ENCODE data around the gene CALML5.

Gene CALML5

GRCh38 chr10:5500910-5501309, 1.5 kb upstream of the CALML5 start:
- no peaks in the 10 kb centered on the region for H3K27me3 ChIP-seq (ENCODE audit: low read length)
- H3F3A ChIP-seq (ENCODE audit: insufficient read depth), result no peaks in the 10 kb centered on the region
- no peak overlapping the region for H3K4me2 ChIP-seq (ENCODE audit: low read depth, low read length, poor library complexity, severe bottlenecking)
- no peaks in the 10 kb centered on the region for H3K36me3 ChIP-seq (ENCODE audit: low read length)
- no peak overlapping the region for H2AFZ ChIP-seq (ENCODE audit: low read depth, low read length, severe bottlenecking)
- H3K9me2 ChIP-seq (replicated peaks; ENCODE audit: insufficient read depth, low read length), result no peaks in the 10 kb centered on the region
- no peak overlapping the region for H3K4me3 ChIP-seq (ENCODE audit: insufficient read depth, low read length, poor library complexity, severe bottlenecking)
- H4K20me1 ChIP-seq (ENCODE audit: low read depth, low read length), result no peaks in the 10 kb centered on the region
- no peaks in the 10 kb centered on the region for H3K79me2 ChIP-seq (ENCODE audit: insufficient read depth, low read length)
- H3K9me3 ChIP-seq (ENCODE audit: insufficient read depth, low read length), result no peaks in the 10 kb centered on the region
- no peak for TF ChIP-seq EZH2phosphoT487 (conservative IDR thresholded peaks at IDR 0.05; ENCODE audit: low read length)
- no peak for TF ChIP-seq CTCF (IDR thresholded peaks at IDR 0.05; ENCODE audit: insufficient read depth, low read length, poor library complexity, severe bottlenecking)
- no peak overlapping the region for H3K9ac ChIP-seq (ENCODE audit: low read length)
- H3K27ac ChIP-seq (ENCODE audit: low read depth, low read length), result no peak overlapping the region

- no peak overlapping the region for H3K4me3 ChIP-seq (ENCODE audit: insufficient read depth, low read length, poor library complexity, severe bottlenecking)
- no peaks in the 10 kb centered on the region for H3K9me2 ChIP-seq (replicated peaks; ENCODE audit: insufficient read depth, low read length)
- H3K27me3 ChIP-seq (ENCODE audit: low read length), result no peaks in the 10 kb centered on the region
- no peaks in the 10 kb centered on the region for H4K20me1 ChIP-seq (ENCODE audit: low read depth, low read length)
- no peaks in the 10 kb centered on the region for H3K36me3 ChIP-seq (ENCODE audit: low read length)
- H3F3A ChIP-seq (ENCODE audit: insufficient read depth), result no peaks in the 10 kb centered on the region
- H3K27ac ChIP-seq (ENCODE audit: low read depth, low read length), result no peak overlapping the region
- no peak for TF ChIP-seq CTCF (IDR thresholded peaks at IDR 0.05; ENCODE audit: insufficient read depth, low read length, poor library complexity, severe bottlenecking)
- no peak for TF ChIP-seq EZH2phosphoT487 (conservative IDR thresholded peaks at IDR 0.05; ENCODE audit: low read length)
- H3K4me2 ChIP-seq (ENCODE audit: low read depth, low read length, poor library complexity, severe bottlenecking), result no peak overlapping the region
- no peak overlapping the region for H3K9ac ChIP-seq (ENCODE audit: low read length)
- no peak overlapping the region for H2AFZ ChIP-seq (ENCODE audit: low read depth, low read length, severe bottlenecking)
- no peaks in the 10 kb centered on the region for H3K9me3 ChIP-seq (ENCODE audit: insufficient read depth, low read length)
- no peaks in the 10 kb centered on the region for H3K79me2 ChIP-seq (ENCODE audit: insufficient read depth, low read length)
Measured at GRCh38 chr10:5500162-5500670, 846 bp upstream of the CALML5 start.

- no peak overlapping the region for H3K4me2 ChIP-seq (ENCODE audit: low read depth, low read length, poor library complexity, severe bottlenecking)
- no peaks in the 10 kb centered on the region for H3K9me3 ChIP-seq (ENCODE audit: insufficient read depth, low read length)
- H3K27ac ChIP-seq (ENCODE audit: low read depth, low read length), result no peak overlapping the region
- no peaks in the 10 kb centered on the region for H3F3A ChIP-seq (ENCODE audit: insufficient read depth)
- H3K4me3 ChIP-seq (ENCODE audit: insufficient read depth, low read length, poor library complexity, severe bottlenecking), result no peak overlapping the region
- no peaks in the 10 kb centered on the region for H3K9me2 ChIP-seq (replicated peaks; ENCODE audit: insufficient read depth, low read length)
- H4K20me1 ChIP-seq (ENCODE audit: low read depth, low read length), result no peaks in the 10 kb centered on the region
- no peaks in the 10 kb centered on the region for H3K27me3 ChIP-seq (ENCODE audit: low read length)
- no peaks in the 10 kb centered on the region for H3K79me2 ChIP-seq (ENCODE audit: insufficient read depth, low read length)
- H3K36me3 ChIP-seq (ENCODE audit: low read length), result no peaks in the 10 kb centered on the region
- no peak overlapping the region for H3K9ac ChIP-seq (ENCODE audit: low read length)
- no peak overlapping the region for H2AFZ ChIP-seq (ENCODE audit: low read depth, low read length, severe bottlenecking)
- TF ChIP-seq CTCF (IDR thresholded peaks at IDR 0.05; ENCODE audit: insufficient read depth, low read length, poor library complexity, severe bottlenecking) (no peak), EZH2phosphoT487 (conservative IDR thresholded peaks at IDR 0.05; ENCODE audit: low read length) (no peak)
Measured at GRCh38 chr10:5498791-5499492, 428 bp downstream of the CALML5 start.
